ENCODE results near the gene ZNF613.
"Not testable (repeated sequence)": the region's sequence is repeated elsewhere in the genome, so short reads cannot be mapped to it uniquely, and the experiment has no call there.

ZNF613 gene

GRCh38 chr19:51938936-51939335, 11.7 kb downstream of the ZNF613 start:
- DNase-seq (ENCODE audit: low read depth in 3 of 3), result no peak

- no peak for DNase-seq (ENCODE audit: low read depth in 3 of 3)
These were observed 17.7 kb downstream of the ZNF613 start for GRCh38 chr19:51944798-51945552.

- DNase-seq (ENCODE audit: low read depth in 3 of 3), result no peak
These were observed 19.3 kb downstream of the ZNF613 start for GRCh38 chr19:51946602-51947001.

- DNase-seq (ENCODE audit: low read depth in 3 of 3), result no peak
These were observed 21.7 kb downstream of the ZNF613 start for GRCh38 chr19:51948975-51949374.

GRCh38 chr19:51957846-51958245, 30.6 kb downstream of the ZNF613 start:
- DNase-seq (ENCODE audit: low read depth in 3 of 3), result not testable (repeated sequence)

GRCh38 chr19:51959791-51960190, 32.5 kb downstream of the ZNF613 start:
- no peak for DNase-seq (ENCODE audit: low read depth in 3 of 3)

- DNase-seq (ENCODE audit: low read depth in 3 of 3), result not testable (repeated sequence)
These were observed 33.5 kb downstream of the ZNF613 start for GRCh38 chr19:51960621-51961233.

GRCh38 chr19:51965583-51965982, 38.3 kb downstream of the ZNF613 start:
- DNase-seq (ENCODE audit: low read depth in 3 of 3), result no peak

- no peak for DNase-seq (ENCODE audit: low read depth in 3 of 3)
These were observed 43.4 kb downstream of the ZNF613 start for GRCh38 chr19:51970718-51971117.

- DNase-seq (ENCODE audit: low read depth in 3 of 3), result no peak
These were observed 44.4 kb downstream of the ZNF613 start for GRCh38 chr19:51971624-51972023.

GRCh38 chr19:51975787-51976186, 48.5 kb downstream of the ZNF613 start:
- not testable (repeated sequence) for DNase-seq (ENCODE audit: low read depth in 3 of 3)

GRCh38 chr19:51976852-51977251, 49.6 kb downstream of the ZNF613 start:
- DNase-seq (ENCODE audit: low read depth in 3 of 3), result no peak

GRCh38 chr19:51977346-51977745, 50.1 kb downstream of the ZNF613 start:
- no peak for DNase-seq (ENCODE audit: low read depth in 3 of 3)

- DNase-seq (ENCODE audit: low read depth in 3 of 3), result no peak
These were observed 51.6 kb downstream of the ZNF613 start for GRCh38 chr19:51978882-51979281.

GRCh38 chr19:51980116-51980736, 53.0 kb downstream of the ZNF613 start:
- no peak for DNase-seq (ENCODE audit: low read depth in 3 of 3)

- not testable (repeated sequence) for DNase-seq (ENCODE audit: low read depth in 3 of 3)
These were observed 53.7 kb downstream of the ZNF613 start for GRCh38 chr19:51980926-51981325.

GRCh38 chr19:51983361-51983760, 56.1 kb downstream of the ZNF613 start:
- DNase-seq (ENCODE audit: low read depth in 3 of 3), result no peak

- peak; percentile 73 to 80 (median 77) for DNase-seq (ENCODE audit: low read depth in 3 of 3)
These were observed 59.3 kb downstream of the ZNF613 start, which contains the start of gene ZNF350 for GRCh38 chr19:51986309-51987291. Gene ZNF350, minus strand, starts transcription at chr19:51986840. Its CDS starts 12,480 bp downstream, at chr19:51974360.

- no peak for DNase-seq (ENCODE audit: low read depth in 3 of 3)
These were observed 66.2 kb downstream of the ZNF613 start for GRCh38 chr19:51993422-51993821.

GRCh38 chr19:51994048-51994644, 66.9 kb downstream of the ZNF613 start:
- DNase-seq (ENCODE audit: low read depth in 3 of 3), result no peak
